Loucy (cell line): ENCODE data around the gene DZIP1.

Experiments used
- H2AFZ ChIP-seq: fragments of 200-600 bp; sonication (generic); 2 replicates; pipeline ENCODE4 v1.6.0; 2016; ENCODE audit warnings: antibody characterized with exemption, mild to moderate bottlenecking, low read length, moderate library complexity
- H3F3A ChIP-seq: fragments of 200-600 bp; 2 replicates; pipeline ENCODE4 v1.6.0; 2016; ENCODE audit warnings: antibody characterized with exemption, low read depth, mild to moderate bottlenecking
- H3K27me3 ChIP-seq: fragments of 200-600 bp; sonication (generic); 2 replicates; pipeline ENCODE4 v1.6.1; 2014; ENCODE audit warnings: low read length, mild to moderate bottlenecking; ENCODE audit not compliant: insufficient read depth, poor library complexity, severe bottlenecking
- H3K36me3 ChIP-seq: fragments of 200-600 bp; sonication (generic); 2 replicates; pipeline ENCODE4 v1.6.1; 2016; ENCODE audit warnings: low read length; ENCODE audit not compliant: insufficient read depth
- H3K4me1 ChIP-seq: fragments of 200-600 bp; sonication (generic); 2 replicates; pipeline ENCODE4 v1.5.1; 2014; ENCODE audit warnings: low read length, mild to moderate bottlenecking; ENCODE audit not compliant: insufficient read depth, poor library complexity, severe bottlenecking
- H3K4me2 ChIP-seq: fragments of 200-600 bp; sonication (generic); 2 replicates; pipeline ENCODE4 v1.6.0; 2014; ENCODE audit warnings: antibody characterized with exemption, low read length, low read depth, mild to moderate bottlenecking; ENCODE audit not compliant: poor library complexity, severe bottlenecking
- H3K4me3 ChIP-seq: fragments of 200-600 bp; sonication (generic); 2 replicates; pipeline ENCODE4 v1.5.1; 2014; ENCODE audit warnings: low read length, mild to moderate bottlenecking, mixed read lengths; ENCODE audit not compliant: poor library complexity, severe bottlenecking
- H3K79me2 ChIP-seq: fragments of 200-600 bp; sonication (generic); 2 replicates; pipeline ENCODE4 v1.6.1; 2014; ENCODE audit warnings: low read length; ENCODE audit not compliant: insufficient read depth
- H3K9ac ChIP-seq: fragments of 200-600 bp; sonication (generic); 2 replicates; pipeline ENCODE4 v1.6.0; 2014; ENCODE audit warnings: mild to moderate bottlenecking, low read depth, low read length, moderate library complexity; ENCODE audit not compliant: poor library complexity, severe bottlenecking
- H3K9me2 ChIP-seq: fragments of 200-600 bp; sonication (generic); replicated peaks from 2 replicates; pipeline ENCODE4 v1.6.1; 2016; ENCODE audit warnings: low read depth, low read length, mixed read lengths
- H3K9me3 ChIP-seq: fragments of 200-600 bp; sonication (generic); 2 replicates; pipeline ENCODE4 v1.6.1; 2014; ENCODE audit warnings: mild to moderate bottlenecking, antibody characterized with exemption, low read length, low read depth; ENCODE audit not compliant: insufficient read depth
- H4K20me1 ChIP-seq: fragments of 200-600 bp; sonication (generic); 2 replicates; pipeline ENCODE4 v1.6.0; 2014; ENCODE audit warnings: antibody characterized with exemption, low read length, mild to moderate bottlenecking; ENCODE audit not compliant: insufficient read depth, poor library complexity, severe bottlenecking
- EZH2phosphoT487 ChIP-seq: fragments of 200-600 bp; IDR thresholded peaks from 2 replicates; pipeline ENCODE4 v1.6.1; 2018; ENCODE audit warnings: antibody characterized with exemption, mild to moderate bottlenecking, moderate library complexity, borderline replicate concordance
- TF ChIP-seq, protein P1 (sequence below): fragments of 200-600 bp; sonication (generic); conservative IDR thresholded peaks from 2 replicates; pipeline ENCODE4 v1.5.1; 2014; ENCODE audit warnings: mild to moderate bottlenecking, antibody characterized with exemption, low read length

Gene DZIP1

GRCh38 chr13:95593462-95593861 lies 51.0 kb downstream of the DZIP1 start:
- H3K27me3 ChIP-seq: no peaks in the 10 kb centered on the region
- H3F3A ChIP-seq: no peaks in the 10 kb centered on the region
- H4K20me1 ChIP-seq: no peaks in the 10 kb centered on the region
- no peak overlapping the region for H3K4me3 ChIP-seq
- no peaks in the 10 kb centered on the region for H3K9me3 ChIP-seq
- H3K79me2 ChIP-seq: no peaks in the 10 kb centered on the region
- H3K4me1 ChIP-seq: no peaks in the 10 kb centered on the region
- no peaks in the 10 kb centered on the region for H3K9me2 ChIP-seq
- H2AFZ ChIP-seq: no peak overlapping the region
- TF ChIP-seq, protein P1, sequence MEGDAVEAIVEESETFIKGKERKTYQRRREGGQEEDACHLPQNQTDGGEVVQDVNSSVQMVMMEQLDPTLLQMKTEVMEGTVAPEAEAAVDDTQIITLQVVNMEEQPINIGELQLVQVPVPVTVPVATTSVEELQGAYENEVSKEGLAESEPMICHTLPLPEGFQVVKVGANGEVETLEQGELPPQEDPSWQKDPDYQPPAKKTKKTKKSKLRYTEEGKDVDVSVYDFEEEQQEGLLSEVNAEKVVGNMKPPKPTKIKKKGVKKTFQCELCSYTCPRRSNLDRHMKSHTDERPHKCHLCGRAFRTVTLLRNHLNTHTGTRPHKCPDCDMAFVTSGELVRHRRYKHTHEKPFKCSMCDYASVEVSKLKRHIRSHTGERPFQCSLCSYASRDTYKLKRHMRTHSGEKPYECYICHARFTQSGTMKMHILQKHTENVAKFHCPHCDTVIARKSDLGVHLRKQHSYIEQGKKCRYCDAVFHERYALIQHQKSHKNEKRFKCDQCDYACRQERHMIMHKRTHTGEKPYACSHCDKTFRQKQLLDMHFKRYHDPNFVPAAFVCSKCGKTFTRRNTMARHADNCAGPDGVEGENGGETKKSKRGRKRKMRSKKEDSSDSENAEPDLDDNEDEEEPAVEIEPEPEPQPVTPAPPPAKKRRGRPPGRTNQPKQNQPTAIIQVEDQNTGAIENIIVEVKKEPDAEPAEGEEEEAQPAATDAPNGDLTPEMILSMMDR: no peak
- TF ChIP-seq EZH2phosphoT487: no peak
- no peak overlapping the region for H3K4me2 ChIP-seq
- H3K9ac ChIP-seq: no peak overlapping the region
- no peaks in the 10 kb centered on the region for H3K36me3 ChIP-seq

DNA sequence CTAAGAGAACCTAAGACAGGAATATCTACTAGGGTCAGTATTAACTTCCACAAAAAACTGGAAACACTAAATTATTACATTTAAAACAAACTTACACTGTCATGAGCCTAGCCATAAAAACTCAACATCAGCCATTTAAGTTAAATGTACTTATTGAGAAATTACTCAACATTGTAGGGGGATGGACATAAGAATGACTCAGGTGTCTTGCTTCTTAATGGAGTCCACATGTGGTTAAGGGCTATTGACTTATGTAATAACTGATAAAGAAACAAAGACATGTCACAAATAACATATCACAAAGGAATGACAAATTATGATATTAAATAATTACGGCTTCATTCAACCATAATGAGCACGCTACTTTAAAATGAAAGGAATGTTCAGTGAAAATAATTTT lies 55.8 kb downstream of the DZIP1 start:
- no peaks in the 10 kb centered on the region for H3K79me2 ChIP-seq
- no peaks in the 10 kb centered on the region for H4K20me1 ChIP-seq
- no peaks in the 10 kb centered on the region for H3K4me1 ChIP-seq
- H3K4me2 ChIP-seq: no peak overlapping the region
- no peaks in the 10 kb centered on the region for H3K9me3 ChIP-seq
- H3K27me3 ChIP-seq: no peaks in the 10 kb centered on the region
- no peaks in the 10 kb centered on the region for H3K36me3 ChIP-seq
- H3K9me2 ChIP-seq: no peaks in the 10 kb centered on the region
- TF ChIP-seq EZH2phosphoT487: no peak
- TF ChIP-seq, protein P1: no peak
- no peak overlapping the region for H2AFZ ChIP-seq
- no peak overlapping the region for H3K9ac ChIP-seq
- no peaks in the 10 kb centered on the region for H3F3A ChIP-seq
- H3K4me3 ChIP-seq: no peak overlapping the region

DNA sequence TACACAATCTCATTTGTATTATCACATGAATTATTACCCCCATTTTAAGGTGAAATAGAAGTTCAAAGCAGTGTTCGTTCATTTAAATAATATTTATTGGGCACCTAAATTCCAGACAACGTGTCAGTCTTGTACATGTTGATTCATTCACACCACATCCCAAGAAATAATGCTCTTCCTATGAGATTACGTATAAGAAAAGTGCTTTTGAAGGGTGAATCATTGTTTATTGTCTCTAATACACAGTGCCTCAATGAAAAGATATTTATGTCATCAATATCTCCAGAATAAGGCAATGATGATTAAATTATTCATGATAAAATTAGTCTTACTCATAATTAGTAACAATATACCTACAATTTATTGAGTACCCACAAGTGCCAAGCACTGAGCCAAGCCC lies 56.4 kb downstream of the DZIP1 start:
- no peak overlapping the region for H3K4me2 ChIP-seq
- no peaks in the 10 kb centered on the region for H3K36me3 ChIP-seq
- H3K9ac ChIP-seq: no peak overlapping the region

More for the DNA sequence above, 56.4 kb downstream of the DZIP1 start:
- TF ChIP-seq EZH2phosphoT487: no peak
- TF ChIP-seq, protein P1: no peak
- Histone ChIP-seq H3F3A (no peaks in the 10 kb centered on the region), H2AFZ (no peak overlapping the region), H3K4me1 (no peaks in the 10 kb centered on the region), H4K20me1 (no peaks in the 10 kb centered on the region), H3K9me2 (no peaks in the 10 kb centered on the region), H3K79me2 (no peaks in the 10 kb centered on the region), H3K27me3 (no peaks in the 10 kb centered on the region), H3K4me3 (no peak overlapping the region), H3K9me3 (no peaks in the 10 kb centered on the region)
